NB4 (cell line): ENCODE results near the gene RNASE7.

Experiments
- DNase-seq: peaks from one replicate; pipeline ENCODE4 v3.0.0; 2010; ENCODE audit warnings: low read depth
- H3K4me3 ChIP-seq: one replicate; pipeline ENCODE4 v1.5.1; 2011; ENCODE audit warnings: mild to moderate bottlenecking, low read depth, low read length, moderate library complexity
- CTCF ChIP-seq: IDR thresholded peaks from one replicate; pipeline ENCODE4 v1.5.1; 2012; ENCODE audit warnings: low read depth, low read length
- MYC ChIP-seq: IDR thresholded peaks from 2 replicates; pipeline ENCODE4 v1.6.1; 2011; ENCODE audit warnings: low read depth, low read length
- POLR2A ChIP-seq: IDR thresholded peaks from 2 replicates; pipeline ENCODE4 v1.6.1; 2011; ENCODE audit warnings: mild to moderate bottlenecking; ENCODE audit not compliant: insufficient read length; ENCODE audit errors: extremely low read depth
- TF ChIP-seq, protein P1 (sequence below): IDR thresholded peaks from 2 replicates; pipeline ENCODE4 v1.6.1; 2011; ENCODE audit warnings: low read depth, low read length

The RNASE7 gene

DNA sequence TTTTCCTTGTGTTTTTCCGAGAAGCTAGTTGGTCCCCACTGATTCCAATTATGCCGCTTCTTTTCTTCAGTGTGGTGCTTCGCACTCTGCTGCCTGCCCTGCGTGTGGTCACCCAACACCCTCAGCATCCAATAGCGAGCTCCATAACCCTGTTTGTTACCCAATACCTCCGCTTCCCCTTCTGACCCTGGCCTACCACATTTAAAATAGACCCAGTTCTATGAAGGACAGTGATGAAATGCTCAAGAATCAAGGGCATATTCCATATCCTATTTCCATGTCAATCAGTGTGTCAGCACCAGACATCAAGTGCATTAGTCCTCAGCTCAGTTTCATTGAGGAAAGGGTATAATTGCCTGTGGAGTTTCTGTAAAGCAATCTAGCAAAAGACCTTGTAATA is 26.9 kb upstream of the RNASE7 start:
- DNase-seq, result peak; percentile 72
- no peak overlapping the region for H3K4me3 ChIP-seq
- TF ChIP-seq MYC, result no peak
- TF ChIP-seq, protein P1, sequence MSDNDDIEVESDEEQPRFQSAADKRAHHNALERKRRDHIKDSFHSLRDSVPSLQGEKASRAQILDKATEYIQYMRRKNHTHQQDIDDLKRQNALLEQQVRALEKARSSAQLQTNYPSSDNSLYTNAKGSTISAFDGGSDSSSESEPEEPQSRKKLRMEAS, result peak; percentile 42; the same call in 1 of the 2 replicates

GRCh38 chr14:21016413-21017190 is 25.6 kb upstream of the RNASE7 start:
- no peak overlapping the region for H3K4me3 ChIP-seq
- TF ChIP-seq POLR2A (no peak), CTCF (no peak), MYC (no peak)
- TF ChIP-seq, protein P1, result no peak
- DNase-seq, result no peak

DNA sequence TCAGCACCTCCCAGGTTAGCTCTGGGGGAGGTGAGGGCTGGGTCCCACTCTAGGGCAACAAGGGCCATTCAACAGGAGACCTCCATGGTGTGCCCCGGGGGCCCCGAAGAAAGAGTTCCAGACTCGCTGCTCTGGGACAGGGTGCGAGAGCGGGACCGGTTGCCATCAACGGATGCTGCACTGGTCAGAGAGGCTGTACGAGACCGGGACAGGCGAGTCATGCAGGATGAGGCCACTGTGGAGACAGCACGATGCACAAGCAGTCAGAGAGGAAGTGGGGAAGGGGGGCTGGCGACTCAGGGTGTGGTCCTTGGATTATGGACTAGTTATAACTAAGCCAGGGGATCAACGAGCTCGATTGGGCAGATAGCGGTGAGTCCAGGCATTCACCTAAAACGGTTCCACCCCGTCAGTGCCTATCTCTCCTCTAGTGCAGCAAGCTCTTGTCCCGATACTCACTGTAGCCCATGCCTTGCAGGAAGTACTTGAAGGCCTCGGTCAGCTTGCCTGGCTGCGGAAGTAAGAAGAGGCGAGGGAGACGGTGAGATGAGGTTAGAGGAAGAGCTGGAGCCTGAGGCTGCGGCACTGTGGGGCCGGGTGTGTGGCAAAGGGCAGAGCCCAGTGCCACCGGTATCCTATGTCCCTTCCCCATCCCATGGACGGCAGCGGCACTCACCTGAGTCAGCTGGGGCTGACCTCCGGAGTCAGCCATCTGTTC is 24.5 kb upstream of the RNASE7 start:
- TF ChIP-seq CTCF, result no peak
- TF ChIP-seq, protein P1, result no peak
- TF ChIP-seq MYC, result no peak
- no peak for TF ChIP-seq POLR2A
- H3K4me3 ChIP-seq, result no peak overlapping the region
- DNase-seq, result peak; percentile 42

GRCh38 chr14:21018286-21018685 is 23.9 kb upstream of the RNASE7 start:
- no peak overlapping the region for H3K4me3 ChIP-seq
- DNase-seq, result no peak
- no peak for TF ChIP-seq MYC
- no peak for TF ChIP-seq POLR2A

DNA sequence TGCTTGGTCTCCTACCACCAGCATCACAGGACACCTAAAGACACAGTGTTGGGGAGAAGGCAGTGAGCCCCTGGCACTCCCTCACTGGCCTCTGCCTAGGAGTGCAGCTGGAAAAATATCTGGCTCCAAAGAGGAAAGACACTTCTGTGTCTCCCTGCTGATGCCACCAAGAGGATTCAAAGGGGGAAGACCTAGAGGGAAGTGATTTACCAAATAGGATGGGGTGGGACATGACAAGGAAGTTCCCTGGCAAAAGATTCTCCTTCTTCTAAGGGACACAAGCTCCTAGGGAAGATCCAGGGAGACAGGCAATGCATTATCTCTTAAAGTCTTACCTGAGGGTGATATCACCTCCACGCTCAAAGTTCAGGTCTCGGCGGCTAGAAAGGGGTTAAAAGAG is 23.4 kb upstream of the RNASE7 start:
- DNase-seq, result no peak
- no peak overlapping the region for H3K4me3 ChIP-seq
- no peak for TF ChIP-seq POLR2A
- no peak for TF ChIP-seq MYC
- TF ChIP-seq CTCF, result no peak
- TF ChIP-seq, protein P1, result no peak

DNA sequence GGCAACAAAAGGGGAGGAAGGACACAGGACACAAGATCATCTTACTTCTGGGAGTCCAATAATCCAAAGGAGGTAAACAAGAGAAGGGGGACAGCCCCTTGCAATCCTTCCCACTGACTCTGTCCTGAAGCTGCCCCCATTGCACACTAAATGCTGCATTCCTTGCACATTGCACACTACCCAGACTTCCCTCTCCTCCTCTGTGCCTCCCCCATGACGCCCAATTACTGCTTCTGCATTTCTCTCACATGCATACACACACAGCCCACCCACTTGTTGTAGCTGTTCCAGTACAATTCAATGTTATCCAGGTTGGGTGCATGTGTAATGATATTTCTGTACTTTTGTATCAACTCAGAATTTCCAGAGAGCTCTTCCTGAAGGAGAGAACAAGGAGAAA is 22.8 kb upstream of the RNASE7 start:
- H3K4me3 ChIP-seq, result no peak overlapping the region
- TF ChIP-seq CTCF (no peak), MYC (no peak), POLR2A (no peak)
- TF ChIP-seq, protein P1, result no peak
- peak; percentile 27 for DNase-seq

- DNase-seq, result no peak
- H3K4me3 ChIP-seq, result no peak overlapping the region
- TF ChIP-seq MYC, result no peak
- no peak for TF ChIP-seq CTCF
- TF ChIP-seq, protein P1, result no peak
- TF ChIP-seq POLR2A, result no peak
Measured at GRCh38 chr14:21020977-21021545, 21.1 kb upstream of the RNASE7 start.
